Panc1 (cell line): ENCODE results near the gene KRTAP2-2.

Source experiments
- CTCF ChIP-seq: fragments of 450-650 bp; IDR thresholded peaks from 2 replicates; pipeline ENCODE4 v1.5.1; 2017; ENCODE audit warnings: mild to moderate bottlenecking
- POLR2AphosphoS5 ChIP-seq: IDR thresholded peaks from 2 replicates; pipeline ENCODE4 v1.6.1; 2012; ENCODE audit warnings: mild to moderate bottlenecking, low read depth, low read length, moderate library complexity
- REST ChIP-seq, 2 experiments: IDR thresholded peaks; 2 replicates each; pipeline ENCODE4 v1.6.1; 2011 to 2012; ENCODE audit warnings: low read depth in 2 of 2, control low read depth in 1 of 2, low read length in 1 of 2, mild to moderate bottlenecking in 1 of 2, moderate library complexity in 1 of 2; ENCODE audit not compliant: insufficient read depth in 1 of 2

GRCh38 chr17:41052566-41052965, 2.5 kb downstream of the KRTAP2-2 start:
- no peak for TF ChIP-seq CTCF
- no peak for TF ChIP-seq POLR2AphosphoS5
- TF ChIP-seq REST (IDR thresholded peaks at IDR 0.05; ENCODE audit: insufficient read depth in 1 of 2, low read depth in 2 of 2, low read length in 1 of 2) = no peak
